Effector memory CD8-positive, alpha-beta T cell (primary cell): ENCODE measurements around the gene OR4A15.

Experiments
- ATAC-seq: fragments of 150-1000 bp; cut with Tn5 transposase; replicated peaks from 2 replicates; pipeline ENCODE4 v1.10.0; 2021; ENCODE audit warnings: mild to moderate bottlenecking, moderate library complexity
- DNase-seq, 3 experiments: peaks; one replicate each; pipeline ENCODE4 v3.0.0; 2021
- H3K27ac Mint-ChIP-seq, 2 donors: one replicate each; pipeline ENCODE4 v1.8.0; 2022; ENCODE audit warnings: mild to moderate bottlenecking in 2 of 2, mixed read lengths in 2 of 2, moderate library complexity in 2 of 2
- H3K27me3 Mint-ChIP-seq, 2 donors: one replicate each; pipeline ENCODE4 v1.8.0; 2022; ENCODE audit warnings: mixed read lengths in 2 of 2
- H3K36me3 Mint-ChIP-seq: one replicate; pipeline ENCODE4 v1.8.0; 2022; ENCODE audit warnings: mild to moderate bottlenecking, moderate library complexity, mixed read lengths; ENCODE audit not compliant: insufficient read depth
- H3K4me1 Mint-ChIP-seq, 2 donors: one replicate each; pipeline ENCODE4 v1.8.0; 2022; ENCODE audit warnings: low read depth in 2 of 2, mixed read lengths in 2 of 2
- H3K4me3 Mint-ChIP-seq, 2 donors: one replicate each; pipeline ENCODE4 v1.8.0; 2022; ENCODE audit warnings: mild to moderate bottlenecking in 2 of 2, mixed read lengths in 2 of 2, moderate library complexity in 2 of 2
- H3K9me3 Mint-ChIP-seq, 2 donors: one replicate each; pipeline ENCODE4 v1.8.0; 2022; ENCODE audit warnings: mixed read lengths in 2 of 2
- total RNA-seq, 9 experiments: gene quantifications; one replicate each; lab custom pipeline; 2026; lab: John Stamatoyannopoulos, UW

OR4A15 gene
- 0 reads per million in 9 experiments for total RNA-seq

- no peak within 1 kb of the TSS for H3K4me3 Mint-ChIP-seq
- ATAC-seq = no peak
- H3K9me3 Mint-ChIP-seq = peaks cover 10 to 31% of the 10 kb centered on the region in 2 donors
- no peaks in the 10 kb centered on the region for H3K4me1 Mint-ChIP-seq
- no peaks in the 10 kb centered on the region for H3K36me3 Mint-ChIP-seq
- H3K27ac Mint-ChIP-seq = no peak within 1 kb of the TSS
- no peaks in the 10 kb centered on the region for H3K27me3 Mint-ChIP-seq
- no peak for DNase-seq
Observed at GRCh38 chr11:55367674-55368073, at the start of gene OR4A15. TSS of gene OR4A15 (plus strand) at chr11:55367974. CDS start at chr11:55367974, 0 bp downstream.

- DNase-seq (no peak), ATAC-seq (no peak)
- no peak overlapping the region for H3K4me3 Mint-ChIP-seq
- peaks cover 3 to 11% of the 10 kb centered on the region in 2 donors for H3K9me3 Mint-ChIP-seq
- H3K27me3 Mint-ChIP-seq = no peaks in the 10 kb centered on the region
- H3K4me1 Mint-ChIP-seq = no peaks in the 10 kb centered on the region
- no peak overlapping the region for H3K27ac Mint-ChIP-seq
- H3K36me3 Mint-ChIP-seq = no peaks in the 10 kb centered on the region
Observed at GRCh38 chr11:55324500-55324899, 43.3 kb upstream of the OR4A15 start.

GRCh38 chr11:55342901-55343300, 24.9 kb upstream of the OR4A15 start, which contains the start of gene OR4A16:
TSS of gene OR4A16 (plus strand) at chr11:55343201. CDS start at chr11:55343201, 0 bp downstream.
- H3K4me1 Mint-ChIP-seq = no peaks in the 10 kb centered on the region
- H3K9me3 Mint-ChIP-seq = peaks cover 7 to 8% of the 10 kb centered on the region in 2 donors
- H3K36me3 Mint-ChIP-seq = no peaks in the 10 kb centered on the region
- ATAC-seq (no peak), DNase-seq (no peak)
- H3K4me3 Mint-ChIP-seq = no peak within 1 kb of the TSS
- H3K27ac Mint-ChIP-seq = no peak within 1 kb of the TSS
- no peaks in the 10 kb centered on the region for H3K27me3 Mint-ChIP-seq

- Mint-ChIP-seq H3K4me1 (no peaks in the 10 kb centered on the region), H3K9me3 (peaks cover 5 to 12% of the 10 kb centered on the region in 2 donors), H3K27ac (no peak overlapping the region), H3K4me3 (no peak overlapping the region), H3K36me3 (no peaks in the 10 kb centered on the region), H3K27me3 (no peaks in the 10 kb centered on the region)
- no peak for DNase-seq
- ATAC-seq = no peak
Observed at GRCh38 chr11:55345306-55345705, 22.5 kb upstream of the OR4A15 start.

- DNase-seq = no peak
- no peak for ATAC-seq
- H3K9me3 Mint-ChIP-seq = peaks cover 8 to 10% of the 10 kb centered on the region in 2 donors
- no peak overlapping the region for H3K4me3 Mint-ChIP-seq
- no peaks in the 10 kb centered on the region for H3K27me3 Mint-ChIP-seq
- no peaks in the 10 kb centered on the region for H3K36me3 Mint-ChIP-seq
- H3K4me1 Mint-ChIP-seq = no peaks in the 10 kb centered on the region
- no peak overlapping the region for H3K27ac Mint-ChIP-seq
Observed at GRCh38 chr11:55349032-55349431, 18.7 kb upstream of the OR4A15 start.

- H3K27me3 Mint-ChIP-seq = no peaks in the 10 kb centered on the region
- peaks cover 0 to 7% of the 10 kb centered on the region in 2 donors for H3K9me3 Mint-ChIP-seq
- no peak overlapping the region for H3K4me3 Mint-ChIP-seq
- H3K36me3 Mint-ChIP-seq = no peaks in the 10 kb centered on the region
- no peak for DNase-seq
- no peaks in the 10 kb centered on the region for H3K4me1 Mint-ChIP-seq
- no peak overlapping the region for H3K27ac Mint-ChIP-seq
- no peak for ATAC-seq
Observed at GRCh38 chr11:55357560-55358184, 10.1 kb upstream of the OR4A15 start.

GRCh38 chr11:55401011-55401410, 33.2 kb downstream of the OR4A15 start:
- ATAC-seq (no peak), DNase-seq (no peak)
- Mint-ChIP-seq H3K27me3 (no peaks in the 10 kb centered on the region), H3K9me3 (peaks cover 14 to 28% of the 10 kb centered on the region in 2 donors), H3K36me3 (no peaks in the 10 kb centered on the region), H3K4me3 (no peak overlapping the region), H3K27ac (no peak overlapping the region), H3K4me1 (no peaks in the 10 kb centered on the region)
